ENCODE results near the gene TMEM119.
"Not testable (repeated sequence)": the region's sequence is repeated elsewhere in the genome, so short reads cannot be mapped to it uniquely, and the experiment has no call there.

Gene TMEM119

DNA sequence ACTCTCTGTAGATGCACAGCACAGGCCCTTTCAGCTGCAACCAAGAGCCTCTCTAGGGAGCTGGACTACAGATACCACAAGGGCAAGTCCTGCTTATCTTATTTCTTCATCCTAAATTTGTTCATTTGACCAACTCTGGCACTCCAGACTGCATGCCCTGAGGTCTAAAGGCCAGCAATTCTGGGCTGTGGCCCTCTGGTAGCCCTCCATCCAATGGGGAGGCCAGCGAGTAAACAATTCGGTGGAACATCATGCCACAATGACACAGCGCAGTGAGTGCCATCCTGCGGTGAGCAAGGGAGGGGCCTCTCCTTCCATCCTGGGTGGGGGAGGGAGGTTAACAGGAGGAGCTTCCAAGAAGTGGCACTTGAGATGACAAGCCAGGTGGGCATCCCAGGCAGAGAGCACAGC is 36.5 kb upstream of the TMEM119 start:
- DNase-seq (ENCODE audit: low read depth) = no peak

GRCh38 chr12:108633534-108634248 is 35.8 kb upstream of the TMEM119 start, which contains the start of gene SELPLG:
Gene SELPLG (minus strand): TSS chr12:108633894. CDS start chr12:108624307, 9,587 bp downstream.
- DNase-seq (ENCODE audit: low read depth) = no peak

GRCh38 chr12:108633081-108633533 is 35.2 kb upstream of the TMEM119 start:
- DNase-seq (ENCODE audit: low read depth) = no peak

DNA sequence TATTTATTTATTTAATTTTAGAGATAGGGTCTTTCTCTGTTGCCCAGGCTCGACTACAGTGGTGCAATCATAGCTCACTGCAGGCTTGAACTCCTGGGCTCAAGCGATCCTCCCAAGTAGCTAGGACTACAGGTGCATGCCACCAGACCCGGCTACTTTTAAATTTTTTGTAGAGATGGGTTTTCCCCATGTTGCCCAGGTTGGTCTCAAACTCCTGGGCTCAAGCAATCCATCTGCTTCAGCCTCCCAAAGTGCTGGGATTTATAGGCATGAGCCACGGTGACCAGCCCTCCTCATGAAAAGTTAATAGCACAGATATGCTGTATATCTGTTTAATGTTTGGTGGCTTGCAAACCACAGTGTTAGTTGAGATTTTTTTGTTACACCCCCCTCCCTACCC is 33.4 kb upstream of the TMEM119 start:
- DNase-seq (ENCODE audit: low read depth) = not testable (repeated sequence)

DNA sequence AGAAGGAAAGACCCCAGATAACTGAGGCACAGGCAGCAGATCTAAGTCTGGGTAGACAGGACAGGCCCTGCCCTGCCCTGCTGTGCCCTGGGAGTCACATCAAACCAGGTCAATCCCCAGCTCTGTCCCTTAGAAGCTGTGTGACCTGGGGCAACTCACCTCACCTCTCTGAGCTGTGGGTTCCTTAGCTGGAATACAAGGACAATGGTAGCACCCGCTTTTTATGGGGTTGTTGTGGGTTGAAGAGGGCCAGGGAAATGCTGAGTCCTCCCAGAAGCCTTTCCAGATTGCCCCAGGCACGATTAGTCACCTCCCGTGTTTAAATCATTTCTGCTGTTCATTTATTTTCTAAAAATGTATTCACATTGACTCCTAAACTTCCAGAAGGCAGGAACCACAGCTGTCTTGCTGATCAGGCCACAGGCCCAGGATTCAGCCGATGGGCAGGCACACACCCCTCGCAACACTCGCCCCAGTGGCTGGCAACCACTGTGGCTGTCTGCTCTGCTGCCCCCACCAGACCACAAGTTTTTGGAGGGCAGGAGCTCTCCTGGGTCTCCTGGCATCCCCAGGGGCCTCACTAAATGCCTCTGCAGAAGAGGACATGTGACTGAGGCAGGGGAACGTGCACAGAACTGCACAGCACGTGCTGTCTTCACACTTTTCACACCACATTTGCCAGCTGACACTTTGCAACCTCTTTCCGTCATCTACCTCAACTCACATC is 32.8 kb upstream of the TMEM119 start:
- no peak for DNase-seq (ENCODE audit: low read depth)

- no peak for DNase-seq (ENCODE audit: low read depth)
Measured at GRCh38 chr12:108629824-108630476, 32.1 kb upstream of the TMEM119 start.

DNA sequence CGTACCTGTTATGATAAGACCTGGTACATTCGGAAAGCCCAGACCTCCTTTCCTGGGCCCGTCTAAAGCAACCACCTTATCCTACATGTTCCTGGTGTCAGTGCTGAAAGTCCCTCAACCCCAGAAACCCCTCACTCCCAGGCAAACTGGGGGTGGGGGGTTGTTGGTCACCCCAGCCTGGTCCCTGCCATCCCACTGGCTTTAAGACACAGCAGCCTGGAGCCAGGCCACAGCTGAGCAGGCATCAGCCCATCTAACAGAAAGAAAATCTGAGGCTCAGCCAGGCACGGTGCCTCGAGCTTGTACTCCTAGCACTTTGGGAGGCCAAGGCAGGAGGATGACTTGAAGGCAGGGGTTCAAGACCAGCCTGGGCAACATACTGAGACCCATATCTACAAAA is 31.3 kb upstream of the TMEM119 start:
- DNase-seq (ENCODE audit: low read depth) = no peak

DNA sequence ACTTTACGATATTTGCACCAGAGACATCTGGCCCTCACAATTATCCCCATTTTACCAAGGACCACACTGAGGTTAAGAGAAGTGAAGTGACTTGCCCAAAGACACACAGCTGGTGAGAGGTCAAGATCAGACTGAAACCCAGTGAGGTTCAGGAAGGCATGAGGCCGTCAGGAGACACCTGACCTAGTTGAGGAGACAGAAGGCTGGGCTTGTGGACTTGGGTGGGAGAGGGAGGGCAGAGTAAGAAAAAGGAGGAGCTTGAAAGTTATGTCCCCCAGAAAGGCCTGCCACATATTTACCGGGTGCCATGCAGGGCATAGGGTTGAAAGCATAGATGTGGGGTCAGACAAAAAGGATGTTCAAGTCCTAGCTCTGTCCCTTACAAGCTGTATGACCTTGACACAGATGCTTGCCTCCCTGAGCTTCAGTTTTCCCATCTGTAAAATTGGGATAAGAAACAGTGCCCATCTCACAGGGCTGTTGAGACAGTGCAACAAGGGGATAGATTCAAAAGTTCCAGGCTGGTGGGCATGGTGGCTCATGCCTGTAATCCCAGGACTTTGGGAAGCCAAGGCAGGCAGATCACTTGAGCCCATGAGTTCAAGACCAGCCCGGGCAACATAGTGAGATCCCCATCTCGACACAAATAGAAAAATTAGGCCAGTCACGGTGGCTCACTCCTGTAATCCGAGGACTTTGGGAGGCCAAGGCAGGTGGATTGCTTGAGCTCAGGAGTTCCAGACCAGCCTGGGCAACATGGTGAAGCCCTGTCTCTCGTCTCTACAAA is 29.4 kb upstream of the TMEM119 start:
- DNase-seq (ENCODE audit: low read depth) = no peak

DNA sequence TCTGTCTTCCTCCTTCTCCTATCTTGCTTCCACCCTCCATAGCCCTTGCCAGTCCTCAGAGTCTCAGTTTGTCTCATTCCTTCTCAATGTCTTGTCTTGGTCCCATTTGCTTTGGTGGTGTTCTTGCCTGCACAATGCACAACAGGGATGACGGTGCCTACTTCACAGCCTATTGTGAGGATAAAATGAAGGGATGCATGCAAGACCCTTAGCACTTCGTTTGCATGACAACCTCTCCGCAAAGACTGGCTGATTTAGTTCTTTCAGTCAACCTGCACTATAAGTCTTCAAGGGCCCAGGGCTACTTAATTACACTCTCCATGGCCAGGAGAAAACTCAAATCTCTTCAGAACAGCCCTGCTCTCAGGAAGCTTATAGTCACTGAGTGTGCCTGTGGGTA is 27.3 kb upstream of the TMEM119 start:
- DNase-seq (ENCODE audit: low read depth) = no peak

- DNase-seq (ENCODE audit: low read depth) = no peak
Measured at GRCh38 chr12:108623577-108623976, 25.7 kb upstream of the TMEM119 start.

DNA sequence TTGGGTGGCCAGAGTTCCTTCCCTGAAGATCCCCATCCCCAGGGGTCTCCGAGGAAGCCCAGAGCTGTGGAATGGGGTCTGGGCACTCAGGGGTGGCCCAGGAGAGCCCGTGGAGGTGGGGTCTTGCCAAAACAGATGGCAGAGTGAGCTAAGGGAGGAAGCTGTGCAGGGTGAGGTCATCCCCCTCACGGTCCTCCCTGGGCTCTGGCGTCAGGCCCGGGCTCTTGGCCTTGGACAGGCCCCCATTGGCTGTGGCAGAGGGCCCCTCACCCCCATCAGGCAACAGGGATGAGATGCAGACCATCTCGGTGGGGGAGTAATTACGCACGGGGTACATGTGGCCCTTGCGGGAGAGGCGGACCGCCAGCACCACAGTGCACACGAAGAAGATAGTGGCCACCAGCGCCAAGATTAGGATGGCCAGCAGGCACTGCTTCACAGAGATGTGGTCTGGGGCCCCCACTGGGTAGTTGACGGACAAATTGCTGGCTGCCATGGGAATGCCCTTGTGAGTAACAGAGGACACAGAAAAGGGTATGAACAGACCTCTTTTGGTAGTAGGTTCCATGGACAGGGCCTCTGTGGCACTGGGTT is 25.1 kb upstream of the TMEM119 start:
- no peak for DNase-seq (ENCODE audit: low read depth)

DNA sequence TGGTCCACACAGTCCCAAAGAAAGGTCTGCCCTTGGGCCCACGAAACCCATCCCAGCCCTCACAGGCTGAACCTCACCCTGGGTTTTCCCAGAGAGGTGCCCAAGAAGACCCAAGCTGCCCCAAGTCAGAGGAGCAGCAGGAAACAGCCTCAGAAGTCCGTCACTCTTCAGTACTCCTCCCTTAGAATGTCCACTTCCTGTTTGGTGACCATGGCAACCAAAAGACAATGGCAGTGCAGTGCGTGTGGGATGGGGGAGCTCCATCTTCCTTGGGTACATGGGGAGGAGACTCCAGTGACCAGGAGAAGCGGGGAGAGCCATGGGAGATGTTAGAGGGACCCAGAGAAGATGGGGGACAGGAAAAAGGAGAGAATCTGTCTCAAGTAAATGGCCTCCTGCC is 24.5 kb upstream of the TMEM119 start:
- DNase-seq (ENCODE audit: low read depth) = no peak

DNA sequence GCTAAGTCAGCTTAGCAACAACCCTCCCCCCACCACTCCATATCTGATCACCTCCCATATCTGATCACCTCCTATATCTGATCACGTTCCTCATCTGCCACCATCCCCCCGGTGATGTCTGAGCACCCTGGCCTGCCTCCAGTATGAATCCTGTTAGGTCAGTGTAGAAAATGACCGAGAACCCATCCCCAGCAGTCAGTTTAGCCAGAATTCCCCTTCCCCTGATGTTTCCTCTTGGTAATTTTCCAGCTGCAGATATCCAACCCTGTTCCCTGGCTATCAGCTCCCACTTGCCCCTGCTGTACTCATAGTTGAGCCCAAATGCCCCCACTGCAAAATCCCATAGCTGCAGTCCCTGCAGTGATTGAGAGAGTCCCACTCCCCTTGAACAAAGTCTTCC is 23.3 kb upstream of the TMEM119 start:
- DNase-seq (ENCODE audit: low read depth) = no peak

DNA sequence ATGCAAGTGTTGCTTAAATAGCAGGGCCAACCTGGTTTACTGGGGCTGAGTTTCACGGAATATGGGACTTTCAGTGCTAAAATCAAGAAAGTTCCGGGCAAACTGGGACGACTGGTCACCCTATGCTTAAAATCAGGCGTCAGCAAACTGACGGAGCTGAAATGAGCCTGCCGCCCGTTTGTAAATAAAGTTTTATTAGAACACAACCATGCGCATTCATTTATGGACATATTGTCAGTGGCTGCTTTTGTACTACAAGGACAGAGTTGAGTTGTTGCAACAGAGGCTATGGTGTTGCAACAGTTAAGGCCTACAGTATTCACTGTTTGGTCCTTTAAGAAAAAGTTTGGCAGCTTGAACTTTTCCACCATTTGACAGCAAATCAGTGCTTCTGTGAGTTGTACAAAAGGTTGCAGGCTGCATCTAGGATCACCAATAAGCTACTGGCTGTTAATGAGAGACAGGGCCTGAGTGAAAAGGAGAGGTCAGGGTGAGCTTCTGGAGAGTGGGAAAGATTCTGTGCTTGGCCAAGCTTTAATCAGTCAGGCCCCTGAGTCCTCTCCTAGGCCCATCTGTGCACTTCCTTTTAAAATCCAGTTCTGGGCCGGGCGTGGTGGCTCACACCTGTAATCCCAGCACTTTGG is 22.5 kb upstream of the TMEM119 start:
- peak; percentile 82 for DNase-seq (ENCODE audit: low read depth)

DNA sequence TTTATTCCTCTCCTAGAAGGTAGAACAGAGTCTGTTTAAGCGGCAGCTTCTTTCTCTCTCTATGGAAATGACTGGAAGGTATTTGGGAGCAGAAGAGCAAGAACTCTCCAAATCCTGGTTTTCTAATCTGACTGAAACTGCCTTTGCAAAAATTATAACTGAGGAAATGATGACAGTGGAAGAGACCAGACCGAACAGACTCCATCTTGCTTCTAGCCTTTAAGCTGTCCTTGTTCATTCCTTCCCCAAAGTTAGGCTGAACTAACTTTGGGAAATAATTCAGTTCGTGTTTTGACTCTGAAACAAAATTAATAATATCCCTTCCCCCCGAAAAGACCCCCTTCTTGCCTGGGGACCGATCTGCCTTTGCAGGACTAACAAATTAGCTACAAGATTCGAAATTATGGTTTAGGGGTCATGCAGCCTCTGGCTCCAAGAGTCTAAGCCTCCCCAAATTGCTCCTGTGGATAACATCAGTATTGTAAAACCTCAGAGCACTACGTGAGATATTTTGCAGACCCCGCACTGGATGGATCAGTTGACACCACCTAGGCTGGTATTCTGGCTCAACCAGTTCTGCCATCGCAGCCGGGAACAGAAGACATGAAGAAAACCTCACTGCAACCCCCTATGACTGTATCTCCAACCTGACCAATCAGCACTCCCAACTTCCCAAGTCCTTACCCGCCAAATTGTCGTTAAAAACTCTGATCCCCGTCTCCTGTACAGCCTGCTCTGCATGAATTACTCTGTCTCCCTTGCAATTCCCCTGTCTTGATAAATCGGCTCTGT is 21.7 kb upstream of the TMEM119 start:
- no peak for DNase-seq (ENCODE audit: low read depth)

DNA sequence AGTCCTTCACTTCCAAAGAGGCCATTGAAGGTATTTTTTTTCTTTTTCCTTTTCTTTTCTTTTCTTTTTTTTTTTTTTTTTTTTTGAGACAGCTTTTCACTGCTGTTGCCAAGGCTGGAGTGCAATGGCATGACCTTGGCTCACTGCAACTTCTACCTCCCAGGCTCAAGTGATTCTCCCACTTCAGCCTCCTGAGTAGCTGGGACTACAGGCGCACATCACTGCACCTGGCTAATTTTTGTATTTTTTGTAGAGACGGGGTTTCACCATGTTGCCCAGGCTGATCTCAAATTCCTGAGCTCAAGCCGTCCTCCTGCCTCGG is 21.0 kb upstream of the TMEM119 start:
- not testable (repeated sequence) for DNase-seq (ENCODE audit: low read depth)

- DNase-seq (ENCODE audit: low read depth) = peak; percentile 71
Measured at GRCh38 chr12:108618079-108618952, 20.4 kb upstream of the TMEM119 start.

DNA sequence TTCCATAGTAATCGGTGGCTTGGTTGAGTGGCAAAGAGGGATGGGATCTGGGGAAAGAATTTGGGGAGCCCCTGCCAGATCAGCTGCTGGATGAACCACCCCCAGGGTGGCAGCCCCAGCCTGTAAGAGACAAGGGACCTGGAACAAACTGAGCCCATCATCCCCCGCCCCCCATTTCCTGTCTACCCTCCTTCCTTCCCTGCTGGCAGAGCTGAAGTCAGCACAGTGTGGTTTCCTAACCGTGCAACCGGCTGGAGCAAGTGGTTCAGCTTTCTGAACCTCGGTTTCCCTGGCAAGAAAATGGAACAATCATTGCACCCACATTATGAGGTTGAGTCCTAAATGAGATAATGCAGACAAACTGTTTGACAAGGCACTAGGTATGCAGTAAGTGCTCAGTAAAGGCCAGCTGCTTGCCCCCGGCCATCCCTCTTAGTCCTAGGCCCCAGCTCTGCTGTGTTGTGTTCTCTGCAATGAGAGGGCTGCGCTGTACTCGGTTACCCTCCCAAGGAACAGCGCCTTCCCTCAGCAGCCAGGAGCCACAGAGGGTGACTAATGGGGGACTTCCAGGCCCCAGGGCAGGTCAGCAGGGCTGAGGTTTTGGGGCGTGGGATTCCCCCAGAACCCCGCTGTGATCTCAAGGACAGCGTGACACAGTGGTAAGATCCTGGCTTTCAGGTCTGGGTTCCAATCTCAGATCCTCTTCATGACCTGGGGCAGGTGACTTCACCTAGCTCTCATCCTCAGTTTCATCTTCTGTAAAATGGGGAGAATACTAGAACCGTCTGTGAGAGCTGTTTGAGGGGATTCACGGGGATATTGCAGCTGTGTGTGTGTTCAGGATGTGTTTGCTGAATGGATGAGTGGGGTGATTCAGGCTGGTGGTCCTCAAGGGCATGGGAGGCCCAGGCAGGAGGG is 19.3 kb upstream of the TMEM119 start:
- DNase-seq (ENCODE audit: low read depth) = no peak
